Fibroblast of villous mesenchyme (primary cell): ENCODE results near the gene PLA2G4D. TPM values are rescaled to one million over a fixed set of nuclear protein-coding genes. Genes with fewer than 3 reads are reported as not detected.

ENCODE experiments used
- DNase-seq: peaks from one replicate; pipeline ENCODE4 v3.0.0-alpha.2; 2010; ENCODE audit warnings: low read depth
- H3K4me3 ChIP-seq: 2 replicates; pipeline ENCODE4 v1.5.1; 2011; ENCODE audit warnings: low read depth, mild to moderate bottlenecking, low read length
- CTCF ChIP-seq: IDR thresholded peaks from 2 replicates; pipeline ENCODE4 v1.5.1; 2012; ENCODE audit warnings: low read depth, mild to moderate bottlenecking, low read length; ENCODE audit not compliant: insufficient read depth
- total RNA-seq: library from RNA; depleted of rRNA; stranded (reverse); fragments of >200 nt; gene quantifications from 2 replicates; pipeline ENCODE4 v1.2.3, GENCODE V29; 2012

PLA2G4D gene
- total RNA-seq, 1 donor, result not detected

GRCh38 chr15:42073418-42073817 is 20.9 kb downstream of the PLA2G4D start:
- no peak overlapping the region for H3K4me3 ChIP-seq
- no peak for TF ChIP-seq CTCF
- no peak for DNase-seq

GRCh38 chr15:42072141-42072685 is 22.1 kb downstream of the PLA2G4D start:
- no peak for DNase-seq
- no peak overlapping the region for H3K4me3 ChIP-seq
- no peak for TF ChIP-seq CTCF

GRCh38 chr15:42071717-42072116 is 22.6 kb downstream of the PLA2G4D start:
- no peak for TF ChIP-seq CTCF
- no peak for DNase-seq
- no peak overlapping the region for H3K4me3 ChIP-seq

GRCh38 chr15:42070976-42071350 is 23.4 kb downstream of the PLA2G4D start:
- DNase-seq, result no peak
- no peak for TF ChIP-seq CTCF
- no peak overlapping the region for H3K4me3 ChIP-seq

- no peak for TF ChIP-seq CTCF
- no peak overlapping the region for H3K4me3 ChIP-seq
- DNase-seq, result no peak
Observed at GRCh38 chr15:42070279-42070975, 23.9 kb downstream of the PLA2G4D start.

GRCh38 chr15:42069496-42070278 is 24.7 kb downstream of the PLA2G4D start:
- DNase-seq, result no peak
- H3K4me3 ChIP-seq, result no peak overlapping the region
- TF ChIP-seq CTCF, result no peak
